HepG2 (cell line): ENCODE data around the gene CEP131. TPM values are rescaled to one million over a fixed set of nuclear protein-coding genes. Genes with fewer than 3 reads are reported as not detected.
A peak's percentile ranks its signal among the peaks of the same experiment; 100 is the strongest.

Experiments used
- ARNT ChIP-seq: fragments of 450-650 bp; IDR thresholded peaks from 2 replicates; pipeline ENCODE4 v1.6.1; 2017
- ARNTL ChIP-seq: sonication (generic); formaldehyde crosslinking; IDR thresholded peaks from 2 replicates; pipeline ENCODE4 v1.4.0; 2020; ENCODE audit warnings: mild to moderate bottlenecking, missing genetic modification reagents
- ATF7 ChIP-seq, 2 experiments: fragments of 450-650 bp in 1 of 2; sonication (generic) in 1 of 2; formaldehyde crosslinking in 1 of 2; IDR thresholded peaks; 2 replicates each; pipeline versions ENCODE4 v1.4.0 to v1.6.1; 2016 to 2020; ENCODE audit warnings: antibody characterized with exemption in 1 of 2, mild to moderate bottlenecking in 1 of 2, missing genetic modification reagents in 1 of 2
- CBX5 ChIP-seq: sonication (generic); formaldehyde crosslinking; IDR thresholded peaks from 2 replicates; pipeline ENCODE4 v1.4.0; 2020; ENCODE audit warnings: missing genetic modification reagents, borderline replicate concordance
- CHCHD3 ChIP-seq: sonication (generic); formaldehyde crosslinking; IDR thresholded peaks from 2 replicates; pipeline ENCODE4 v1.8.0; 2022; ENCODE audit warnings: mild to moderate bottlenecking, missing genetic modification reagents, moderate library complexity
- CREB1 ChIP-seq, 2 experiments: fragments of 450-650 bp in 1 of 2; IDR thresholded peaks; 2 replicates each; pipeline ENCODE4 v1.6.1; 2016 to 2017; ENCODE audit warnings: control low read depth in 1 of 2, mild to moderate bottlenecking in 1 of 2, missing compliant biosample characterization in 1 of 2, missing genetic modification characterization in 1 of 2
- CREB3 ChIP-seq: sonication (generic); formaldehyde crosslinking; IDR thresholded peaks from 2 replicates; pipeline ENCODE4 v1.5.0; 2020; ENCODE audit warnings: missing genetic modification reagents
- FOXO1 ChIP-seq: sonication (generic); formaldehyde crosslinking; IDR thresholded peaks from 2 replicates; pipeline ENCODE4 v1.4.0; 2020; ENCODE audit warnings: missing genetic modification reagents
- HDAC2 ChIP-seq: sonication (generic); formaldehyde crosslinking; IDR thresholded peaks from 2 replicates; pipeline ENCODE4 v1.4.0; 2020; ENCODE audit warnings: missing genetic modification reagents
- HNRNPL ChIP-seq: fragments of 200-400 bp; formaldehyde crosslinking; IDR thresholded peaks from 2 replicates; pipeline ENCODE4 v1.6.1; 2017; ENCODE audit warnings: mild to moderate bottlenecking, low read depth, low read length
- JARID2 ChIP-seq: sonication (generic); formaldehyde crosslinking; IDR thresholded peaks from 2 replicates; pipeline ENCODE4 v1.8.1; 2023; ENCODE audit warnings: missing genetic modification reagents, inconsistent platforms; ENCODE audit not compliant: insufficient replicate concordance
- KAT8 ChIP-seq: IDR thresholded peaks from 2 replicates; pipeline ENCODE4 v1.6.1; 2016; ENCODE audit warnings: missing genetic modification reagents, missing compliant biosample characterization
- KMT2B ChIP-seq: IDR thresholded peaks from 2 replicates; pipeline ENCODE4 v1.6.1; 2016; ENCODE audit warnings: missing genetic modification reagents, missing compliant biosample characterization
- MAZ ChIP-seq, 2 experiments: sonication (generic) in 1 of 2; formaldehyde crosslinking in 1 of 2; IDR thresholded peaks; 2 replicates each; pipeline versions ENCODE4 v1.5.0 to v1.6.1; 2012 to 2020; ENCODE audit warnings: low read depth in 2 of 2, mild to moderate bottlenecking in 2 of 2, borderline replicate concordance in 1 of 2, improper control_type of control experiment in 1 of 2, low read length in 1 of 2, missing genetic modification reagents in 1 of 2, moderate library complexity in 1 of 2
- NFKB2 ChIP-seq: sonication (generic); formaldehyde crosslinking; IDR thresholded peaks from 2 replicates; pipeline ENCODE4 v1.4.0; 2020; ENCODE audit warnings: missing genetic modification reagents, borderline replicate concordance
- NRL ChIP-seq: sonication (generic); formaldehyde crosslinking; IDR thresholded peaks from 2 replicates; pipeline ENCODE4 v1.5.0; 2020; ENCODE audit warnings: missing genetic modification reagents, mild to moderate bottlenecking, moderate library complexity, borderline replicate concordance
- RERE ChIP-seq: IDR thresholded peaks from 2 replicates; pipeline ENCODE4 v1.6.1; 2016; ENCODE audit warnings: low read depth, missing genetic modification reagents, missing compliant biosample characterization
- SIN3B ChIP-seq: fragments of 150-350 bp; IDR thresholded peaks from 2 replicates; pipeline ENCODE4 v1.6.1; 2014; ENCODE audit warnings: low read length
- SMARCC2 ChIP-seq: fragments of 450-650 bp; IDR thresholded peaks from 2 replicates; pipeline ENCODE4 v1.6.1; 2017; ENCODE audit warnings: antibody characterized with exemption, mild to moderate bottlenecking
- ZBTB25 ChIP-seq: IDR thresholded peaks from 2 replicates; pipeline ENCODE4 v1.6.1; 2018; ENCODE audit warnings: missing genetic modification reagents
- ZNF678 ChIP-seq: sonication (generic); formaldehyde crosslinking; IDR thresholded peaks from 2 replicates; pipeline ENCODE4 v1.4.0; 2020; ENCODE audit warnings: mild to moderate bottlenecking, missing genetic modification reagents
- ZNF782 ChIP-seq: sonication (generic); formaldehyde crosslinking; IDR thresholded peaks from 2 replicates; pipeline ENCODE4 v1.4.0; 2020; ENCODE audit warnings: missing genetic modification reagents, mild to moderate bottlenecking, borderline replicate concordance
- polyA plus RNA-seq, 8 experiments: library from polyadenylated mRNA; depleted of rRNA in 3 of 8; stranded (reverse) in 7 of 8; unstranded in 1 of 8; fragments of >200 nt; fragmentation: Illumina TruSeq in 4 of 8; extraction: Trizol in 4 of 8; gene quantifications; 2 replicates each; pipeline versions ENCODE4 v1.2.1 to v1.2.3, GENCODE V29; 2011 to 2016; ENCODE audit warnings: low read depth in 4 of 8, missing spikeins in 1 of 8, mixed read lengths in 1 of 8; ENCODE audit not compliant: insufficient read depth in 1 of 8
- total RNA-seq, 5 experiments: library from RNA; depleted of rRNA; stranded (reverse); fragments of >200 nt; fragmentation: Illumina TruSeq; extraction: Trizol; gene quantifications; 2 replicates each; pipeline ENCODE4 v1.2.3, GENCODE V29; 2016; ENCODE audit warnings: low read depth in 1 of 5

Gene CEP131
- total and polyA plus RNA-seq, 2 of the 13 experiments (the other 11 are each of a cell fraction or from before 2014, with no cell fraction given) = 5.0 to 16.8 TPM

- TF ChIP-seq NRL = 0 out of 2 replicates have a peak, but pooled peaks have one; percentile 41
- TF ChIP-seq MAZ (IDR thresholded peaks at IDR 0.05; ENCODE audit: borderline replicate concordance, low read depth, low read length) = no peak
- TF ChIP-seq MAZ (CRISPR knock-in tag; IDR thresholded peaks at IDR 0.05; ENCODE audit: low read depth) = peak; percentile 57; the same call in 1 of the 2 replicates
- TF ChIP-seq ZNF678 (CRISPR knock-in tag) = peak; percentile 85
- peak; percentile 13; the same call in 1 of the 2 replicates for TF ChIP-seq ZNF782
- peak; percentile 91 for TF ChIP-seq HNRNPL
- no peak for TF ChIP-seq RERE (CRISPR knock-in tag)
- TF ChIP-seq CREB1 (IDR thresholded peaks at IDR 0.05) = peak; percentile 84
- TF ChIP-seq CREB1 (CRISPR knock-in tag; IDR thresholded peaks at IDR 0.05) = no peak; the same call in 1 of the 2 replicates
- TF ChIP-seq KMT2B (CRISPR knock-in tag) = no peak
- no peak for TF ChIP-seq NFKB2 (CRISPR knock-in tag)
- peak; percentile 77; the same call in 1 of the 2 replicates for TF ChIP-seq ARNTL (CRISPR knock-in tag)
- TF ChIP-seq ATF7 (IDR thresholded peaks at IDR 0.05) = no peak
- TF ChIP-seq ATF7 (CRISPR knock-in tag; IDR thresholded peaks at IDR 0.05) = peak; percentile 91
- no peak for TF ChIP-seq ZBTB25 (CRISPR knock-in tag)
- no peak for TF ChIP-seq SIN3B
- peak; percentile 39 for TF ChIP-seq HDAC2 (CRISPR knock-in tag)
- peak; percentile 35; the same call in 1 of the 2 replicates for TF ChIP-seq CBX5 (CRISPR knock-in tag)
- 0 out of 2 replicates have a peak, but pooled peaks have one; percentile 10 for TF ChIP-seq FOXO1 (CRISPR knock-in tag)
- TF ChIP-seq SMARCC2 = no peak
- no peak for TF ChIP-seq CREB3 (CRISPR knock-in tag)
- TF ChIP-seq CHCHD3 (CRISPR knock-in tag) = no peak
- TF ChIP-seq ARNT = no peak
- TF ChIP-seq JARID2 (CRISPR knock-in tag) = peak; percentile 37
- TF ChIP-seq KAT8 (CRISPR knock-in tag) = no peak; the same call in 1 of the 2 replicates
Observed at GRCh38 chr17:81164371-81165245, 58.2 kb downstream of the CEP131 start (continued).
